Fibroblast of pulmonary artery (primary cell): ENCODE results near the gene CRACDL.

Experiments
- DNase-seq: peaks from one replicate; pipeline ENCODE4 v3.0.0-alpha.2; 2010; ENCODE audit warnings: low read depth
- H3K4me3 ChIP-seq: replicated peaks from 2 replicates; pipeline ENCODE4 v1.5.1; 2011; ENCODE audit warnings: low read depth, mild to moderate bottlenecking, control low read depth, low read length, moderate library complexity
- CTCF ChIP-seq: IDR thresholded peaks from 2 replicates; pipeline ENCODE4 v1.5.1; 2011; ENCODE audit warnings: mild to moderate bottlenecking, control low read depth, low read length, inconsistent platforms; ENCODE audit errors: missing control alignments

Gene CRACDL

GRCh38 chr2:98786179-98786578 lies 149.8 kb downstream of the CRACDL start:
- DNase-seq: no peak
- no peak for TF ChIP-seq CTCF
- no peak overlapping the region for H3K4me3 ChIP-seq

GRCh38 chr2:98782570-98782969 lies 153.5 kb downstream of the CRACDL start:
- no peak for TF ChIP-seq CTCF
- H3K4me3 ChIP-seq: no peak overlapping the region
- DNase-seq: no peak

- no peak overlapping the region for H3K4me3 ChIP-seq
- DNase-seq: no peak
- no peak for TF ChIP-seq CTCF
Measured at GRCh38 chr2:98781822-98782221, 154.2 kb downstream of the CRACDL start.

GRCh38 chr2:98778741-98779483 lies 157.1 kb downstream of the CRACDL start:
- no peak overlapping the region for H3K4me3 ChIP-seq
- TF ChIP-seq CTCF: no peak
- no peak for DNase-seq

GRCh38 chr2:98778151-98778550 lies 157.9 kb downstream of the CRACDL start:
- H3K4me3 ChIP-seq: no peak overlapping the region
- no peak for TF ChIP-seq CTCF
- DNase-seq: no peak

GRCh38 chr2:98777710-98778109 lies 158.3 kb downstream of the CRACDL start:
- TF ChIP-seq CTCF: no peak
- H3K4me3 ChIP-seq: no peak overlapping the region
- DNase-seq: no peak

- no peak for DNase-seq
- no peak for TF ChIP-seq CTCF
- H3K4me3 ChIP-seq: no peak overlapping the region
Measured at GRCh38 chr2:98777076-98777475, 158.9 kb downstream of the CRACDL start.
